A673 (cell line): ENCODE measurements around the gene PSMC6. TPM values are rescaled to one million over a fixed set of nuclear protein-coding genes. Genes with fewer than 3 reads are reported as not detected.

Experiments
- BruUV-seq: library from RNA; stranded (reverse); fragments of 400-500 nt; replicated peaks from 2 replicates; lab custom pipeline; 2021; lab: Mats Ljungman, UMichigan
- CTCF ChIA-PET: fragments of 300-600 bp; sonication (Branson Sonifier 250); formaldehyde crosslinking; loops from one replicate; lab custom pipeline; 2022; ENCODE audit warnings: antibody characterized with exemption; lab: Charles Lee
- POLR2A ChIA-PET: fragments of 300-600 bp; sonication (Branson Sonifier 250); formaldehyde crosslinking; loops from one replicate; lab custom pipeline; 2022; ENCODE audit warnings: antibody characterized with exemption; ENCODE audit not compliant: low non-redundant PET; lab: Charles Lee
- DNase-seq: peaks from one replicate; pipeline ENCODE4 v3.0.0-alpha.2; 2015; ENCODE audit warnings: low spot score
- H3K27ac ChIP-seq: fragments of 200-600 bp; sonication (generic); 2 replicates; pipeline ENCODE4 v1.5.1; 2016; ENCODE audit warnings: mixed run types, low read depth, mild to moderate bottlenecking, mixed read lengths, antibody characterized with exemption, low read length; ENCODE audit not compliant: poor library complexity, severe bottlenecking
- H3K27me3 ChIP-seq: fragments of 200-600 bp; sonication (generic); replicated peaks from 2 replicates; pipeline ENCODE4 v1.6.1; 2017; ENCODE audit warnings: mixed run types, low read depth, mild to moderate bottlenecking, mixed read lengths, antibody characterized with exemption, low read length; ENCODE audit not compliant: insufficient read depth, poor library complexity
- H3K36me3 ChIP-seq: fragments of 200-600 bp; sonication (generic); 2 replicates; pipeline ENCODE4 v1.6.1; 2016; ENCODE audit warnings: mixed run types, mild to moderate bottlenecking, mixed read lengths, antibody characterized with exemption, low read length; ENCODE audit not compliant: insufficient read depth, poor library complexity, severe bottlenecking
- H3K4me1 ChIP-seq: fragments of 200-600 bp; sonication (generic); 2 replicates; pipeline ENCODE4 v1.6.1; 2017; ENCODE audit warnings: mixed run types, mild to moderate bottlenecking, mixed read lengths, antibody characterized with exemption, low read length; ENCODE audit not compliant: insufficient read depth, poor library complexity, severe bottlenecking
- H3K4me3 ChIP-seq: fragments of 200-600 bp; sonication (generic); 2 replicates; pipeline ENCODE4 v1.5.1; 2016; ENCODE audit warnings: low read depth, mixed run types, mild to moderate bottlenecking, mixed read lengths, low read length; ENCODE audit not compliant: poor library complexity, severe bottlenecking
- H3K9me3 ChIP-seq: fragments of 200-600 bp; sonication (generic); 2 replicates; pipeline ENCODE4 v1.6.1; 2016; ENCODE audit warnings: mixed run types, low read depth, mild to moderate bottlenecking, mixed read lengths, antibody characterized with exemption, low read length; ENCODE audit not compliant: poor library complexity, severe bottlenecking
- CTCF ChIP-seq: fragments of 300-800, 200-600 bp; sonication (generic); conservative IDR thresholded peaks from 2 replicates; pipeline ENCODE4 v1.5.1; 2017; ENCODE audit warnings: low read depth, mild to moderate bottlenecking, antibody characterized with exemption, low read length, moderate library complexity, mixed read lengths
- EZH2 ChIP-seq: fragments of 200-600 bp; sonication (generic); IDR thresholded peaks from 2 replicates; pipeline ENCODE4 v1.6.1; 2017; ENCODE audit warnings: borderline replicate concordance, low read depth, mild to moderate bottlenecking, mixed read lengths, antibody characterized with exemption, low read length; ENCODE audit not compliant: poor library complexity, severe bottlenecking
- intact Hi-C: fragments of 100-400 bp; cut with micrococcal nuclease; formaldehyde crosslinking; loops from one replicate; pipeline ENCODE4 v1.10.0; 2022; ENCODE audit not compliant: unreplicated experiment
- total RNA-seq: library from RNA; stranded (reverse); gene quantifications from 2 replicates; pipeline ENCODE4 v1.2.3, GENCODE V29; 2021

The PSMC6 gene
- total RNA-seq, 1 experiment from 2014 or later = 190 TPM

GRCh38 chr14:52692248-52692962, 14.6 kb upstream of the PSMC6 start:
- intact Hi-C loops = loop anchor here (5.0 kb wide), 1 partner anchor 140 kb away; the partner anchor contains the start of genes GPR137C and TXNDC16
- H3K4me3 ChIP-seq = no peak overlapping the region
- CTCF ChIA-PET = no interaction called here
- no peak for DNase-seq
- TF ChIP-seq CTCF (no peak), EZH2 (no peak)
- no peak overlapping the region for H3K27ac ChIP-seq
- POLR2A ChIA-PET = no interaction called here
- H3K4me1 ChIP-seq = peaks cover 26% of the 10 kb centered on the region
- no peaks in the 10 kb centered on the region for H3K27me3 ChIP-seq
- H3K9me3 ChIP-seq = no peaks in the 10 kb centered on the region
- no peaks in the 10 kb centered on the region for H3K36me3 ChIP-seq
- no TSS peak for BruUV-seq

GRCh38 chr14:52693036-52693435, 14.0 kb upstream of the PSMC6 start:
- ChIA-PET POLR2A (no interaction called here), CTCF (no interaction called here)
- H3K27ac ChIP-seq = no peak overlapping the region
- no peak for DNase-seq
- no TSS peak for BruUV-seq
- H3K9me3 ChIP-seq = no peaks in the 10 kb centered on the region
- peaks cover 26% of the 10 kb centered on the region for H3K4me1 ChIP-seq
- no peak overlapping the region for H3K4me3 ChIP-seq
- intact Hi-C loops = loop anchor here (5.0 kb wide), 1 partner anchor 141 kb away; the partner anchor contains the start of genes GPR137C and TXNDC16
- no peaks in the 10 kb centered on the region for H3K36me3 ChIP-seq
- no peak for TF ChIP-seq EZH2
- TF ChIP-seq CTCF = no peak
- no peaks in the 10 kb centered on the region for H3K27me3 ChIP-seq

GRCh38 chr14:52693532-52693931, 13.5 kb upstream of the PSMC6 start:
- H3K9me3 ChIP-seq = no peaks in the 10 kb centered on the region
- H3K27me3 ChIP-seq = no peaks in the 10 kb centered on the region
- DNase-seq = no peak
- H3K36me3 ChIP-seq = no peaks in the 10 kb centered on the region
- ChIA-PET POLR2A (no interaction called here), CTCF (no interaction called here)
- TF ChIP-seq CTCF = no peak
- no peak for TF ChIP-seq EZH2
- H3K4me3 ChIP-seq = no peak overlapping the region
- no peak overlapping the region for H3K27ac ChIP-seq
- intact Hi-C loops = loop anchor here (5.0 kb wide), 1 partner anchor 141 kb away; the partner anchor contains the start of genes GPR137C and TXNDC16
- no TSS peak for BruUV-seq
- H3K4me1 ChIP-seq = peaks cover 26% of the 10 kb centered on the region
